Activated CD4-positive, alpha-beta T cell treated with anti-CD3 and anti-CD28 coated beads, Interleukin-2, Interleukin-4, amounts not matched to agents 100 ng/mL and 50 ng/mL, durations not matched to agents 16 hours and 8 hours (primary cell): ENCODE measurements around the gene C4B.
"Not testable (repeated sequence)": the region's sequence is repeated elsewhere in the genome, so short reads cannot be mapped to it uniquely, and the experiment has no call there.

Experiments used
- DNase-seq: peaks from one replicate; pipeline ENCODE4 v3.0.0-alpha.2; 2020; ENCODE audit warnings: low spot score

Gene C4B

GRCh38 chr6:32014547-32014946, at the start of gene C4B:
TSS of gene C4B (plus strand) at chr6:32014795. CDS start at chr6:32014846, 51 bp downstream.
- DNase-seq, result not testable (repeated sequence)

DNA sequence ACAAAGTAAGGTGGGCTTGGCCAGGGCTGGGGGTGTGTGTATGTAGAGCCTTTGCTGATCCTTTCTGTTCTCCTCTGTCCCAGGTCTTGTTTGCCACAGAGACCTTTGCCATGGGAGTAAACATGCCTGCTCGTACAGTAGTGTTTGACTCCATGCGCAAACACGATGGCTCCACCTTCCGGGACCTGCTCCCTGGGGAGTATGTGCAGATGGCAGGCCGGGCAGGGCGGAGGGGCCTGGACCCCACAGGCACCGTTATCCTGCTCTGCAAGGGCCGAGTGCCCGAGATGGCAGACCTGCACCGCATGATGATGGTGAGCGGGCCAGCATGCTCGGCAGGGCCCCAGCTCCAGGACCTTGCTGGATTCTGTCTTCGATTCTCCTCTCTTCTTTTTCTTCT, 48.9 kb upstream of the C4B start:
- DNase-seq, result no peak

GRCh38 chr6:31966506-31966905, 48.1 kb upstream of the C4B start:
- DNase-seq, result no peak

GRCh38 chr6:31966997-31967925, 47.3 kb upstream of the C4B start:
- DNase-seq, result no peak

GRCh38 chr6:31967926-31968320, 46.7 kb upstream of the C4B start:
- no peak for DNase-seq

DNA sequence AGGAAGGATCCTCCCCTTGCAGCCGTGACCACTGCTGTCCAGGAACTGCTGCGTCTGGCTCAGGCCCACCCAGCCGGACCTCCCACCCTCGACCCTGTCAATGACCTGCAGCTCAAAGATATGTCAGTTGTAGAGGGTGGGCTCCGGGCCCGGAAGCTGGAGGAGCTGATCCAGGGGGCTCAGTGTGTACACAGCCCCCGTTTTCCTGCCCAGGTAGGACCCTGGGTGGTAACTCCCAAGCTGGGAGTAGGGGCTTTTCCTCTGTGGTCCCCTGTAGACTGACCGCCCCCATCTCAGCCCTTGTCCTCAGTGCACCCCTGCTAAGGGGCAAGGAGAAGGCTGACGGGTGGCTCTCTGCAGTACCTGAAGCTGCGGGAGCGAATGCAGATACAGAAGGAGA, 46.3 kb upstream of the C4B start:
- DNase-seq, result no peak

DNA sequence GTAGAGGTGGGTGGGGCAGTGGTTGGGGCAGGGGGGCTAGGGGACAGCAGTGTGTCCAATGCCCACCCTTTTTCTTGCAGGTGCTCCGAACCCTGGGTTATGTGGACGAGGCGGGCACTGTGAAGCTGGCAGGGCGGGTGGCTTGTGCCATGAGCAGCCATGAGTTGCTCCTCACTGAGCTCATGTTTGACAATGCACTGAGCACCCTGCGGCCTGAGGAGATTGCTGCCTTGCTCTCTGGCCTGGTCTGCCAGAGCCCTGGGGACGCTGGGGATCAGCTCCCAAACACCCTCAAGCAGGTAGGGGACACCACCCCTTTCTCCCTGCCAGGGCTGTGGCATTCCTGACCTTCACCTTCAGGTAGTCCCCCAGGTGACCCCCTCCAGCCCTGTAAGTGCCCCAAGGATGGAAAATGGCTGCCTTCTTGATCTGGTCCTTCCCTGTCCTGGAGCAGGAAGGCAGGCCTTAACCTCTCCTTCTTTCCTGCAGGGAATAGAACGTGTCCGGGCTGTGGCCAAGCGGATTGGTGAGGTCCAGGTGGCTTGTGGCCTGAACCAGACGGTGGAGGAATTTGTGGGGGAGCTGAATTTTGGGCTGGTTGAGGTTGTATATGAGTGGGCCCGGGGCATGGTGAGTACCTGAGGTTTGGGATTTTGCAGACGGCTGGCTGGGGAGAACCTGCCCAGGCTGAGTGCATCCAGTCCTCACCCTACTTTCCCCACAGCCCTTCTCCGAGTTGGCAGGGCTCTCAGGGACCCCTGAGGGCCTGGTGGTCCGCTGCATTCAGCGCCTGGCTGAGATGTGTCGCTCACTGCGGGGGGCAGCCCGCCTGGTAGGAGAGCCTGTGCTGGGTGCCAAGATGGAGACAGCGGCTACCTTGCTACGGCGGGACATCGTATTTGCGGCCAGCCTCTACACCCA, 45.5 kb upstream of the C4B start:
- DNase-seq, result no peak

GRCh38 chr6:31969712-31970603, 44.6 kb upstream of the C4B start:
- DNase-seq, result no peak

DNA sequence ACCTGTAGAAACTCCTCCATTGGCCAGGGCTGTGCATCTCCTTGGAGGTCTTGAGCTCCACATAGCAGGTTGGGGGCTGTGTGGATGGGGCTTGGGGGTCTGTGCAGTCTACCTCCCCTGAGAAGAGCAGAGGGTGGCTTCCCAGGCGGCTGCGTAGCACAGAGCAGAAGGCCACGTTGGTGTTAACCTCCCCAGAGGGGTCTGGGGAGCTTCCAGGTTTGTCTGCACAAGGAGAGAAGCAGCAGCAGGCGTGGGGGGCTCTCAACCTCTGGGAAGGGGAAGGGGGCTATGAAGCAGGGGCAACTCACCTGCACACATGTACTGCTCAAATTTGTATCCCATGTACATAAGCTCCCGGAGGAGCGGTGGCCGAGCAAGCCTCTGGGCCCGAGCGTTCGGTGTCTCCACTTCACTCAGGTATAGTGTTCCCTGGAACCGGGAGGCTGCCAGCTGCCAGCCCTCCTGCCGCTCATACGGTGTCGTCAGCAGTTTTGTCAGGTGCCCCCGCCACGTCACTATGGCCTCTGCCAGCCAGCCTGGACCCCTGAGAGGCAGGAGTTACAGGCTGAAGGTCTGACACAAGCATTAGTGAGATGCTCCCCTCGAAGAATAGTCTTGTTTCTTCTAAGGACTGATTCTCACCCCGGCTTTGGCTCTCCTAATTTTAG, 43.9 kb upstream of the C4B start:
- DNase-seq, result no peak

GRCh38 chr6:31971279-31971992, 43.2 kb upstream of the C4B start:
- DNase-seq, result no peak

- DNase-seq, result peak; percentile 98
Observed at GRCh38 chr6:31971993-31972708, 42.4 kb upstream of the C4B start, which contains the start of gene DXO. TSS of gene DXO (minus strand) at chr6:31972138. CDS start at chr6:31971675, 463 bp downstream.

GRCh38 chr6:31972709-31973350, 41.8 kb upstream of the C4B start:
- DNase-seq, result peak; percentile 20

- DNase-seq, result not testable (repeated sequence)
Observed at GRCh38 chr6:31976065-31976464, 38.5 kb upstream of the C4B start.

DNA sequence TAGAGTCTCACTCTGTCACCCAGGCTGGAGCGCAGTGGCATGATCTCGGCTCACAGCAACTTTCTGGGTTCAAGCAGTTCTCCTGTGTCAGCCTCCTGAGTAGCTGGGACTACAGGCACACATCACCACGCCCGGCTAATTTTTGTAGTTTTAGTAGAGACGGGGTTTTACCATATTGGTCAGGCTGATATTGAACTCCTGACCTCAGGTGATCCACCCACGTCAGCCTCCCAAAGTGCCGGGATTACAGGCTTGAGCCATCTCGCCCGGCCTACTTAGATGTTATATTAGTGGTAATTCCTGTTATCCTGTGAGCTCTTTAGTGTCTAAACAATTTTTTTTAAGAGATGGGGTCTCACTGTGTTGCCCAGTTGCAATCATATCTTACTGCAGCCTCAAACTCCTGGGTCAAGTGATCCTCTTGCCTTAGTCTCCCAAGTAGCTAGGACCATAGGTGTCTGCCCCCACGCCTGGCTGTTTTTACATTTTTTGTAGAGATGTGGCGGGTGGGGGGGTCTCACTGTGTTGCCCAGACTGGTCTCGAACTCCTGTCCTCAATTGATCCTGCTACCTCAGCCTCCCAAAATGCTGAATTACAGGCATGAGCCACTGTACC, 36.7 kb upstream of the C4B start:
- DNase-seq, result no peak

GRCh38 chr6:31978831-31979230, 35.8 kb upstream of the C4B start:
- no peak for DNase-seq

DNA sequence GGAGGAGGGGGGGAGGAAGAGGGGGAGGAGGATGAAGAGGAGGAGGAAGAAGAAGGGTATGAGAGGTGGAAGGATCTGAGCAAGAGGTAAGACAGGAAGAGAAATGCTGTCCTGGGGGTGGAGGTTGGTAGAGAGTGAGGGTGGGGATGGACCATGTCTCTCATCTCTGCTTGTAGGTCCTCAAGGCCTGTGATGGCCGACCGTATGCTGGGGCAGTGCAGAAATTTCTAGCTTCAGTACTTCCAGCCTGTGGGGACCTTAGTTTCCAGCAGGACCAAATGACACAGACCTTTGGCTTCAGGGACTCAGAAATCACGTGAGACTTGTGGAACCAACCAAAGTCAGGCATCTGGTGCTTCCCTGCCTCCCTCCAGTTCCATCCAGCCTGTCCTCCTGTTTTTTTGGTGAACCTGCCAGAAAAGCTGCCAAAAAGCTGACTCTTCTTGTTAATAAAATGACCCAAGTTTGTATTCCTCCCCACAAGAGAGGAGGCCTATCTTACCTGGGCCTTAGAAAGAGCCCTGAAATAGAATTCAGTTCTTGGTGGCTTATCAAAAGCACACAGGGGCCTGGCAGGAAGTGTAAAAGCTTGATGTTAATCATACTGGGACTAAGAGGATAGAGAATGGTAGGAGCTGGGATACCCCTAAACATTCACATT, 35.2 kb upstream of the C4B start:
- no peak for DNase-seq

GRCh38 chr6:31980195-31980876, 34.3 kb upstream of the C4B start:
- DNase-seq, result not testable (repeated sequence)

GRCh38 chr6:31980998-31981397, 33.6 kb upstream of the C4B start:
- DNase-seq, result not testable (repeated sequence)
